ENCODE data around the gene ABCA2. TPM values are rescaled to one million over a fixed set of nuclear protein-coding genes. Genes with fewer than 3 reads are reported as not detected.

ABCA2 gene
- total RNA-seq, 4 donors from 2014 or later = 15.4 to 31.5 (median 25.9) TPM

DNA sequence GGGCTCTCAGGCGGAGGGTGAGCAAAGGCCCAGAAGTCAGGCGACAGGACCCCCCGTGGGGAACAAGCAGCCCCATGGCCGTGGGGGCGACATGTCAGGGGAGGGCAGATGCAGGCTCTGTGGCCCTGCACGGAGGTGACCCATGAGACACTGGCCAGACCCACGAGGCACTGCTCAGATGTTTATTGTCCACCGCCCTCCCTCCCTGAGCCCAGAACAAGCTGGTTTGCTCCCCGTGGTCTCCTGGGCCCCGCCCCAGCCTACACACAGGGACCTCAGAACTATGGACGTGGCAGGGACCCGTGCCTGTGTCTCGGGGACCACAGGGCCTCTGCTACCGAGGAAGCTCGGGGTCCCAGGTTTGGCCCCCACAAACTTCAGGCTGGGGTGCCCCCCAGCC is 2.0 kb upstream of the ABCA2 start:
- ATAC-seq (ENCODE audit: low FRiP score) = no peak
- no peak for DNase-seq (ENCODE audit: low spot score)
- TF ChIP-seq, protein P1, sequence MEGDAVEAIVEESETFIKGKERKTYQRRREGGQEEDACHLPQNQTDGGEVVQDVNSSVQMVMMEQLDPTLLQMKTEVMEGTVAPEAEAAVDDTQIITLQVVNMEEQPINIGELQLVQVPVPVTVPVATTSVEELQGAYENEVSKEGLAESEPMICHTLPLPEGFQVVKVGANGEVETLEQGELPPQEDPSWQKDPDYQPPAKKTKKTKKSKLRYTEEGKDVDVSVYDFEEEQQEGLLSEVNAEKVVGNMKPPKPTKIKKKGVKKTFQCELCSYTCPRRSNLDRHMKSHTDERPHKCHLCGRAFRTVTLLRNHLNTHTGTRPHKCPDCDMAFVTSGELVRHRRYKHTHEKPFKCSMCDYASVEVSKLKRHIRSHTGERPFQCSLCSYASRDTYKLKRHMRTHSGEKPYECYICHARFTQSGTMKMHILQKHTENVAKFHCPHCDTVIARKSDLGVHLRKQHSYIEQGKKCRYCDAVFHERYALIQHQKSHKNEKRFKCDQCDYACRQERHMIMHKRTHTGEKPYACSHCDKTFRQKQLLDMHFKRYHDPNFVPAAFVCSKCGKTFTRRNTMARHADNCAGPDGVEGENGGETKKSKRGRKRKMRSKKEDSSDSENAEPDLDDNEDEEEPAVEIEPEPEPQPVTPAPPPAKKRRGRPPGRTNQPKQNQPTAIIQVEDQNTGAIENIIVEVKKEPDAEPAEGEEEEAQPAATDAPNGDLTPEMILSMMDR (IDR thresholded peaks at IDR 0.05) = no peak

DNA sequence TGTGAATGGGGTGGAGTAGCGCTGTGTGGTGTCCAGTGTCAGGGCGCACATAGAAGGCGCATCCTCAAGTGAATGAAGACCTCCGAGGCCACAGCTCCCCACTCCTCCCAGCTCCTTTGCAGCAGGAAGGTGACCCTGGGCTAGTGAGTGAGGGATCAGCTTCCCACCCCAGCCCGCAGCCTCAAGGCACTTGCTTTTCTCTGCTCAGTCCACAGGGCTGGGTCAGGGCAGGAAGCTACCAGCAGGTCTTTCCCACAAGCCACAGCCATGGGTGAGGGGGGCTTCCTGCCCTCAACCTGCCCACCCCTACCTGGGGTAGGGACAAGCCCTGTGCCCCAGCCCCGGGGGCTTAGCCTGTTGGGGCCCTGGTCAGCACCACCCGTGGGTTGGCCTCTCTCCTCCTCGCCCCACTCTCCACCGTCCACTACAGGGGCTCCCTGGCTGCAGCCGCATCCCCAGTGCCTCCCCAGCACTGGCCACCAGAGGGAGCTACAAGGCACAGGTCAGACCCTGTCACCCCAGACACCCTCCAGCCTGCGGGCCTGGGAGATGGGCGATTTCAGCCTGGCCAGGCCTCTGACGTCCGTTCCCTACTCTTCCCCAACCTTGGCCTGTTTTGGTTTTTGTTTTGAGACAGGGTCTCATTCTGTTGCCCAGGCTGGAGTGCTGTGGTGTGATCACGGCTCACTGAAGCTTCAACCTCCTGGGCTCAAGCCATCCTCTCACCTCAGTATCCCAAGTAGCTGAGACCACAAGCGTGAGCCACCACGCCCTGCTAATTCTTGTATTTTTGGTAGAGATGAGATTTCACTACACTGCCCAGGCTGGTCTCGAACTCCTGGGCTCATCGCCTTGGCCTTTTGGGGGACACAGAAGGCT is 1.3 kb upstream of the ABCA2 start:
- TF ChIP-seq, protein P1 (IDR thresholded peaks at IDR 0.05) = peak in 1 of 3 donors; percentile 61
- ATAC-seq (ENCODE audit: low FRiP score) = peak; percentile 74
- peak; percentile 74 for DNase-seq (ENCODE audit: low spot score)

DNA sequence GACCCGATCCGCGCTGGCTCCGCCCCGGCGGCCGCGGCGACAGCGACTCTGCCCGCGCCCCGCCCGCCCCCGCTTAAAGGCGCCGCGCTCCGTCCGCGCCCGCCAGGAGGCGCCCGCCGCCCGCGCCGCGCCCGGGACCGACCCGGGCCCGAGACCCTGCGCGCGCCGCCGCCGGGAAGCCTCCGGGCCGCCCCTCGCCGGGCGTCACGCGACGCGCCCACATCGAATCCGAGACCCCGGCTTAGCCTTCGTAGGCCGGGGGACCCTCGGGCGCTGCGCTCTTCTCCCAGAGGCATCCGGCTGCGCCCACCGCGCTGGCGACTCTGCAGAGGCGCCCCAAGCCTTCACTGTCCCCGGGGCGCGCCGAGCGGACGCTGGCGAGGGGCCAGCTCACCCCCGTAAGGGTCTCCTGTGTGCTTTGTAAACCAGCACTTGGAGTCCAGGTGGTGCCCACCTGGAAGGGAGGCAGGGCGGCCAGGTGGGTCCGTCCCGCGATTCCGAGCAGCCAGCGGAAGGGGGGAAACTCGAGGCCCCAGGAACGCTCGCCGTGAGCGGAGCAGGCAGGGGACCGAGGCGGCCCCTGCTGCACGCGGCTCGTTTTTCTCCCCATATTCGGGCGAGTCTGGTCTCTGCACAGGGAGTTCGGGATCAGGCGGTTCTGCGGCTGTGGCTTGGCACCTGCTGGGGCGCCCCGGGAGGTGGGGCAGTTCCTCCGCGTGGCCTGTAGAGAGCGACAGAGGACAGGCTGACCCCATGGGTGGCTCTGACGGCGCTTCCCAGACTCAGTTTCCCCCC is 423 bp upstream of the ABCA2 start:
- TF ChIP-seq, protein P1 (IDR thresholded peaks at IDR 0.05) = no peak
- peak; percentile 17 for ATAC-seq (ENCODE audit: low FRiP score)
- no peak for DNase-seq (ENCODE audit: low spot score)

DNA sequence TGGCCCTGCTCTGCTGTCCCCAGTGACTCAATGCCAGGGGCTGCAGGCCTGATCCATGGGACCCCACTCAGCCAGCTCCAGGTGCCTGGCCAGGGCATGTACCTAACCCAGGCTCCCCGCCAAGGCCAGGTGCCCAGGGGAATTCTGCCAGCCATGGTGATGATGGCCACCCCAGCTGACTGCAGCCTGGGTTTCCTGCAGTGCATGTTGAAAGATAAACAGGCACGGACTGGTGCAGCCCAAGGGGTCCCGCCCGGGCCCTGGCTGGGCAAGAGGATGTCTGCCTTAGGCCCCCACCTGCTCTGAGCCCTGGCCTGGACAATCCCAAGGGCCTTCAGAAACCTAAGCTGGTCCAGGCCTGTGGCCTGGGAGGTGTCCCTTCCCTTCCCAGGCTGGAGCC is 1.2 kb downstream of the ABCA2 start:
- TF ChIP-seq, protein P1 (IDR thresholded peaks at IDR 0.05) = no peak
- no peak for DNase-seq (ENCODE audit: low spot score)
- no peak for ATAC-seq (ENCODE audit: low FRiP score)

DNA sequence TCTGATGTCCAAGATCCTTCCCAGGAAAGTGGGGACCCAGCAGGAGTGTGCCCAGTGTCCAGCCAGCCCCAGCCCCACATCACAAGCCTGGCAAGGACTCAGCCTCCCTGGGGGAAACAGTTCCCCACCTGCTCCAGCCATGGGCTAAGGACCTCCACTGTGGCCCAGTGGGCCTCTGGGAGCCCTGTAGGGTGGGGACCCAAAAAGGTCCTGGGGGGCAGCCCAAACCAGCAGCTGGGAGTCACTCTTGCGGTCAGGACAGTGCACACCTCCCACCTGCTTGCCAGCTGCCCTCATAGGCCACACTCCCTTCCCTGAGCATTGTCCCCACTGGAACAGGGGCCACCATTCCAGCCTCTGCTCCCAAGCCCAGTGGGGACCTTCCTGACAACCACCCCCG is 1.7 kb downstream of the ABCA2 start:
- TF ChIP-seq, protein P1 (IDR thresholded peaks at IDR 0.05) = no peak
- DNase-seq (ENCODE audit: low spot score) (no peak), ATAC-seq (ENCODE audit: low FRiP score) (no peak)

DNA sequence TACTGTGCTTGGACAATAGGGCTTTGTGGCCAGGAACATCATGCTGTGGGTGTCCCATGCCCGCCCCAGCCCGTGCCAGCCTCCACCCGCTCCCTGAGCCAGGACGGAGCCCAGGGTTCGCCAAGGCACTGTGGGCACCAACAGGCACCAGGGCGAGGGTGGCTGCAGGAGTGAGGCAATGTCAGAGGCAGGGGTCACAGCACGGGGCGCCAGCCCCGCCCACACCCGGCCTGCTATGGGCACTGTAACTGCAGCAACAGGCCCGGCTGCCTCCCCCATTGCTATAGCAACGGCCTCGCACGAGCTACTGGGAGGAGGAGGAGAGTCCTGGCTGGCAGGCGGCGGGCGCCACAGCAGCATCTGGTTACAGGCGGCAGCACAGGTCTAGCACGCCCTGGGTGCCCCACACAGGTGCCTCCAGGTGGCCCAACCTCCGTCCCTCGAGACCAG is 2.5 kb downstream of the ABCA2 start:
- ATAC-seq (ENCODE audit: low FRiP score) = no peak
- TF ChIP-seq, protein P1 (IDR thresholded peaks at IDR 0.05) = no peak
- DNase-seq (ENCODE audit: low spot score) = no peak
